GM06990 (cell line): Measurements from ENCODE around the gene MOB3A.

Experiments used
- DNase-seq: peaks from one replicate; pipeline ENCODE4 v3.0.0-alpha.2; 2011; ENCODE audit not compliant: insufficient read length; ENCODE audit errors: extremely low read depth
- H3K27me3 ChIP-seq: replicated peaks from 2 replicates; pipeline ENCODE4 v1.6.0; 2011; ENCODE audit warnings: low read length; ENCODE audit not compliant: control insufficient read depth, insufficient read depth
- H3K36me3 ChIP-seq: 2 replicates; pipeline ENCODE4 v1.5.1; 2011; ENCODE audit warnings: low read length; ENCODE audit not compliant: control insufficient read depth, insufficient read depth
- H3K4me3 ChIP-seq: replicated peaks from 2 replicates; pipeline ENCODE4 v1.5.1; 2011; ENCODE audit warnings: low read depth, mild to moderate bottlenecking, control low read depth, low read length
- TF ChIP-seq, protein P1 (sequence below): IDR thresholded peaks from 2 replicates; pipeline ENCODE4 v1.5.1; 2011; ENCODE audit warnings: low read length, control low read depth, mild to moderate bottlenecking, inconsistent platforms; ENCODE audit not compliant: insufficient read depth, poor library complexity, severe bottlenecking

MOB3A gene

DNA sequence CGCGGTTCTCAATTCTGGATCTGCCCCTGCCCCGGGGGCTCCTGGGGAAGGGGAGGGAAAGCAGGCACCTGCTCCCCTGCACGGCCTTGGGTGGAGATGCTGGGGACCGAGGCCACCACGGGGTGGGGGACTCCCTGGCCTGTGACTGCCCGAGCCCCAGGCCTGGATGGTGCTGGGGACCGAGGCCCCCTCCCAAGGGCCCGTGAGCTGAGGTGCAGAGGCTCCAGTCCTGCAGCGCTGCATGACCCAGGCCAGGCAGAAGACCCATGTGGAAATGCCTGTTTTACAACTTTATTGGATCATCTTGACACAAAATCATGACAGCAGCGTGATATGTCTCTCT, 4.6 kb upstream of the MOB3A start:
- Histone ChIP-seq H3K27me3 (no peaks in the 10 kb centered on the region), H3K36me3 (peaks cover 25% of the 10 kb centered on the region), H3K4me3 (no peak overlapping the region)
- DNase-seq: no peak
- TF ChIP-seq, protein P1, sequence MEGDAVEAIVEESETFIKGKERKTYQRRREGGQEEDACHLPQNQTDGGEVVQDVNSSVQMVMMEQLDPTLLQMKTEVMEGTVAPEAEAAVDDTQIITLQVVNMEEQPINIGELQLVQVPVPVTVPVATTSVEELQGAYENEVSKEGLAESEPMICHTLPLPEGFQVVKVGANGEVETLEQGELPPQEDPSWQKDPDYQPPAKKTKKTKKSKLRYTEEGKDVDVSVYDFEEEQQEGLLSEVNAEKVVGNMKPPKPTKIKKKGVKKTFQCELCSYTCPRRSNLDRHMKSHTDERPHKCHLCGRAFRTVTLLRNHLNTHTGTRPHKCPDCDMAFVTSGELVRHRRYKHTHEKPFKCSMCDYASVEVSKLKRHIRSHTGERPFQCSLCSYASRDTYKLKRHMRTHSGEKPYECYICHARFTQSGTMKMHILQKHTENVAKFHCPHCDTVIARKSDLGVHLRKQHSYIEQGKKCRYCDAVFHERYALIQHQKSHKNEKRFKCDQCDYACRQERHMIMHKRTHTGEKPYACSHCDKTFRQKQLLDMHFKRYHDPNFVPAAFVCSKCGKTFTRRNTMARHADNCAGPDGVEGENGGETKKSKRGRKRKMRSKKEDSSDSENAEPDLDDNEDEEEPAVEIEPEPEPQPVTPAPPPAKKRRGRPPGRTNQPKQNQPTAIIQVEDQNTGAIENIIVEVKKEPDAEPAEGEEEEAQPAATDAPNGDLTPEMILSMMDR: no peak

DNA sequence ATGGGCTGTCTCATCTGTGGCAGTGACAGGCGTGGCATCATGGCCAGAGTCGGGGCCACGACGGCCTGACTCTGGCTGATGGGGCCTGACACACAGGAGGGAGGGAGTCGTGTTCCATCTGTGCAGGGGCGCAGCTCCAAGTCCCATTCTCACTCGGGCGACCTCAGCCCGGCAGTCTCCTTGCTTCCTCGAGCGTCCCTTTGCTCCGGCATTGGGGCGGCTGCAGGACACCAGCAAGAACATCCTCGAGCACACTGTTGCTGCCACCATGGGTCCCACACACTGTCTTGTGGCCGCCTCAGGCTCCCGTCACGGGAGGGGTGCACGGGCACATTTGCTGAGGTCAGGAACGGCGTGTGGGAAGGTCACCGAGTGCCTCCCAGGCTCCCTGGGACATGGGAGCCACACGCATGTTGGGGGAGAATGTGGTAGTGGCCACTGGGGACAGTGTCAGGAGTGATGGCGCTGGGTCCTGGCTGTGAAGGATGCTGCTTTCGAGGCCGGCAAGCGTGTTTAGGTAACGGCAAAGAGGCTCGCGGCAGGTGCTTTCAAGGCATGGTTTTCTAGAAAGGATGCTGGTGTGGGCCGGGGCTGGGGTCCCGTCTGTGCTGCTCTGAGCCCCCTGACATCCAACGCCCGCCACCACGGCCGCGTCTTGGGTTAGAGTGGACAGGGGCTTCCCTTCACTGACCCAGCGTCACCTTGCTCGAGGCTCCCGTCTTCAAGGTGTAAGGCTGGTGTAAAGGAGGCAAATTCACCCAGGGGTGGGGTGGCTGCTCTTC, 4.0 kb upstream of the MOB3A start:
- no peak overlapping the region for H3K4me3 ChIP-seq
- H3K36me3 ChIP-seq: peaks cover 24% of the 10 kb centered on the region
- TF ChIP-seq, protein P1: no peak
- DNase-seq: no peak
- H3K27me3 ChIP-seq: no peaks in the 10 kb centered on the region

DNA sequence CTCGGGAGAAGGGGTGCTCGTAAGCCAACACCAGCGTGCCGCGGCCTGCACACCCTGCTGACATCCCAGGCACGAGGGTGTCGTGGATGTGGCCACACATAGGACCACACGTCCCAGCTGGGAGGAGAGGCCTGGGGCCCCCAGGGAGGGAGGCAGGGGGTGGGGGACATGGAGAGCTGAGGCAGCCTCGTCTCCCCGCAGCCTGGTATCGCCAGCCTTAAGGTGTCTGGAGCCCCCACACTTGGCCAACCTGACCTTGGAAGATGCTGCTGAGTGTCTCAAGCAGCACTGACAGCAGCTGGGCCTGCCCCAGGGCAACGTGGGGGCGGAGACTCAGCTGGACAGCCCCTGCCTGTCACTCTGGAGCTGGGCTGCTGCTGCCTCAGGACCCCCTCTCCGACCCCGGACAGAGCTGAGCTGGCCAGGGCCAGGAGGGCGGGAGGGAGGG, 3.0 kb upstream of the MOB3A start:
- no peak for DNase-seq
- H3K27me3 ChIP-seq: no peaks in the 10 kb centered on the region
- TF ChIP-seq, protein P1: no peak
- no peak overlapping the region for H3K4me3 ChIP-seq
- H3K36me3 ChIP-seq: peaks cover 23% of the 10 kb centered on the region

DNA sequence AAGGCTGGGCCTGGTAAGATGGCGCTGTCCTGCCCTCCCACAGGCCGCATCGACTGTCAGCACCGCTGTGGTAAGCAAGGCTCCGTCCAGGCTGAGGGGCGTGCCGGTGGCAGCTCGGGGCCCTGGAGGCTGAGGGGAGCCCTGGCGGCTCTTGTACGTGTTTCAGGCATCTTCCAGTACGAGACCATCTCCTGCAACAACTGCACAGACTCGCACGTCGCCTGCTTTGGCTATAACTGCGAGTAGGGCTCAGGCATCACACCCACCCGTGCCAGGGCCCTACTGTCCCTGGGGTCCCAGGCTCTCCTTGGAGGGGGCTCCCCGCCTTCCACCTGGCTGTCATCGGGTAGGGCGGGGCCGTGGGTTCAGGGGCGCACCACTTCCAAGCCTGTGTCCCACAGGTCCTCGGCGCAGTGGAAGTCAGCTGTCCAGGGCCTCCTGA, 1.8 kb upstream of the MOB3A start:
- Histone ChIP-seq H3K27me3 (no peaks in the 10 kb centered on the region), H3K36me3 (peaks cover 17% of the 10 kb centered on the region), H3K4me3 (peak overlapping the region; percentile 60; the same call in 1 of the 2 replicates)
- DNase-seq: no peak
- TF ChIP-seq, protein P1: no peak

DNA sequence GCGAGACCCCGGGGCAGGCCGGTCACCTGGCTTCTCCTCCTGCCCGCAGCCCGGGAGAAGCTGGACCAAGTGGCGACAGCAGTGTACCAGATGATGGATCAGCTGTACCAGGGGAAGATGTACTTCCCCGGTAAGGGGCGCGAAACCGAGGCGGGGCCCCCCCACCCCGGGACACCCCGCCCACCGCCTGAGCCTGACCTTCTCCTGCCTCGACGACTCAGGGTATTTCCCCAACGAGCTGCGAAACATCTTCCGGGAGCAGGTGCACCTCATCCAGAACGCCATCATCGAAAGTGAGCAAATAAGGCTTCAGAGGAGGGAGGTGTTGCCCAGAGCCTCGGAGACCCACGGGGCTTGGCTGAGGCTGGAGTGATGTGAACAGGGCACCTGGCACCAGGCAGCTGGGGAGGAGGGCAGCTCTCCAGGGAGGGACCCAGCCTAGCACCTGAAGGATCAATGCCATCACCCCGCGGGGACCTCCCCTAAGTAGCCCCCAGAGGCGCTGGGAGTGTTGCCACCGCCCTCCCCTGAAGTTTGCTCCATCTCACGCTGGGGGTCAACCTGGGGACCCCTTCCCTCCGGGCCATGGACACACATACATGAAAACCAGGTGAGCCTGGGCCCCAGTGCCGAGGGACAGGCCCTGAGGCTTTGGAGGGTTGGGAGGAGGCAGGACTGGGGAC, 1.2 kb upstream of the MOB3A start:
- no peak for DNase-seq
- TF ChIP-seq, protein P1: no peak
- H3K27me3 ChIP-seq: no peaks in the 10 kb centered on the region
- H3K4me3 ChIP-seq: peak overlapping the region; percentile 60
- peaks cover 15% of the 10 kb centered on the region for H3K36me3 ChIP-seq
